IPS-20b (cell line): ENCODE results near the gene C3orf33.

ENCODE experiments used
- H3K27ac ChIP-seq: one replicate; pipeline ENCODE4 v1.5.1; 2013; ENCODE audit warnings: low read length
- H3K27me3 ChIP-seq: 2 replicates; pipeline ENCODE4 v1.6.1; 2013; ENCODE audit warnings: mild to moderate bottlenecking, low read length, inconsistent platforms; ENCODE audit not compliant: insufficient read depth
- H3K36me3 ChIP-seq: 2 replicates; pipeline ENCODE4 v1.6.1; 2013; ENCODE audit warnings: low read depth, mild to moderate bottlenecking, inconsistent platforms, low read length, moderate library complexity; ENCODE audit not compliant: insufficient read depth
- H3K4me1 ChIP-seq: 2 replicates; pipeline ENCODE4 v1.6.1; 2013; ENCODE audit warnings: mild to moderate bottlenecking, control low read depth, inconsistent platforms, low read length, moderate library complexity; ENCODE audit not compliant: insufficient read depth
- H3K4me3 ChIP-seq: 2 replicates; pipeline ENCODE4 v1.5.1; 2013; ENCODE audit warnings: mild to moderate bottlenecking, low read length, inconsistent platforms
- H3K9ac ChIP-seq: 2 replicates; pipeline ENCODE4 v1.6.1; 2013; ENCODE audit warnings: low read depth, mild to moderate bottlenecking, inconsistent platforms, low read length, moderate library complexity
- H3K9me3 ChIP-seq: 2 replicates; pipeline ENCODE4 v1.6.1; 2013; ENCODE audit warnings: mild to moderate bottlenecking, low read depth, low read length, inconsistent platforms; ENCODE audit not compliant: insufficient read depth

C3orf33 gene

DNA sequence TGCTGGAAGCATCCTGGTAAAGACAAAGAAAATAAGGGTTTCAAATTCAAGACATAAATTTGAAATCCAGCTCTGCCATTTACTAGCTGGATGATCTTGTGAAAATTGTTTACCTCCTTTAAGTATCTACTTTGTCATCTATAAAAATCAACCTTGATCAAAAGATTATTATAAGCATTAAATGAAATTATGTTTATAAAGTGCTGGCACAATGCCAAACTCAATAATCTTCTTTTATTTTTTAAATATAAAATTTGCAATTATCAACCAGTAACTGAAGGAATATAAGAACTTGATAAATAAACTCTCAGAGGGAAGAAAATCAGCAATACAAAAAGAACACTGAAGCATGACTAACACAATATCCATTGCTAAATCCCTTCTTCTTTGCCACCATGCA is 25.8 kb downstream of the C3orf33 start:
- H3K27me3 ChIP-seq: no peaks in the 10 kb centered on the region
- no peaks in the 10 kb centered on the region for H3K4me1 ChIP-seq
- H3K36me3 ChIP-seq: no peaks in the 10 kb centered on the region
- H3K27ac ChIP-seq: no peak overlapping the region
- no peak overlapping the region for H3K4me3 ChIP-seq
- H3K9me3 ChIP-seq: no peaks in the 10 kb centered on the region
- no peak overlapping the region for H3K9ac ChIP-seq

DNA sequence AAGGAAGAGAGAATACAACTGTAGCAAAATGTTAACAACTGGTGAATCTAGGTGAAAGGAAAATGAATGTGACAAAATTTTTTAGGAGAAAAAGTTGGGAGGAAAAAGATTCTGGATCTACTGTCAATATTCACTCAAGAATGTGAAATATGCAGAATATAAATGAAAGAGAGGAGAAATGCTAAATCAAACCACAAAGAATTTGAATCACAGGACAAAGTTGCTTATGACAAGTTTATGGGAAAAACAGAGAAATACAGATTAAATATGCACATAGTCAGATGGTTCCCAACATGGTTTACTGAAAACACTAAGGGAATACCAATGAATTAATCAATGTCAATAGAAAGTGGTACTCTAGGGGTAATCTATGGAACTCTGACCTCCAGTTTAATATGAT is 27.6 kb downstream of the C3orf33 start:
- H3K27me3 ChIP-seq: no peaks in the 10 kb centered on the region
- no peaks in the 10 kb centered on the region for H3K36me3 ChIP-seq
- no peak overlapping the region for H3K9ac ChIP-seq
- H3K9me3 ChIP-seq: no peaks in the 10 kb centered on the region
- H3K27ac ChIP-seq: no peak overlapping the region
- H3K4me1 ChIP-seq: no peaks in the 10 kb centered on the region
- H3K4me3 ChIP-seq: no peak overlapping the region

DNA sequence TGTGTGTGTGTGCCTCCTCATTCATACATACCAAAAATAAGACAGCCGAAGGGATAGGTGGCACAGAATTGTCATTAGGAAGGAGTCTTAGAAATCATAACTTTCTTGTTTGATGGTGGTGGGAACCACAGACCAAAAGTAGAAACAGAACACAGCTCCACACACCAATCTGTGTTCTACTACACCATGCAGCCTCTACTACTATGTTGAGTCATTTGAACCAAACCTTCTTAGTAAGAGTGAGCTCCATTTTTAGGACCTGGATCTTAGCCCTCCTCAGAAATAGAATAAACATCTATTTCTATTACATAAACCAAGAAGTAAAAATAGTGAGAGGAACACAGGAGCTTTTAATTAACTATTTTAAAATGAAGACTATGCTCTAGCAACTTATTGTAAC is 33.3 kb downstream of the C3orf33 start:
- H3K9ac ChIP-seq: no peak overlapping the region
- no peak overlapping the region for H3K27ac ChIP-seq
- H3K4me3 ChIP-seq: no peak overlapping the region
- H3K9me3 ChIP-seq: peaks cover 8% of the 10 kb centered on the region; the same call in 1 of the 2 replicates
- no peaks in the 10 kb centered on the region for H3K27me3 ChIP-seq
- H3K4me1 ChIP-seq: no peaks in the 10 kb centered on the region
- H3K36me3 ChIP-seq: 0 out of 2 replicates have a peak, but pooled peaks cover 9% of the 10 kb centered on the region

DNA sequence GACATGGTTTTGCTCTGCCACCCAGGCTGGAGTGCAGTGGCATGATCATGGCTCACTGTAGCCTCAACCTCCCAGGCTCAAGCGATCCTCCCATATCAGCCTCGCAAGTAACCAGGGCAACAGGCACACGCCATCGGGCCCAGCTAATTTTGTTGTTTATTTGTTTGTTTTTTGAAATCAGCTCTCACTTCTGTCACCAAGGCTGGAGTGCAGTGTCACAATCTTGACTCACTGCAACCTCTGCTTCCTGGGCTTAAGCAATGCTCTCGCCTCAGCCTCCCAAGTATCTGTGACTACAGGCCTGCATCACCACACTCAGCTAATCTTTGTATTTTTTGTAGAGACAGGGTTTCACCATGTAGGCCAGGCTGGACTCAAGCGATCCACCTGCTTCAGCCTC is 35.0 kb downstream of the C3orf33 start:
- H3K4me1 ChIP-seq: no peaks in the 10 kb centered on the region
- H3K27me3 ChIP-seq: no peaks in the 10 kb centered on the region
- H3K27ac ChIP-seq: no peak overlapping the region
- H3K36me3 ChIP-seq: 0 out of 2 replicates have a peak, but pooled peaks cover 9% of the 10 kb centered on the region
- no peak overlapping the region for H3K4me3 ChIP-seq
- no peak overlapping the region for H3K9ac ChIP-seq
- H3K9me3 ChIP-seq: peaks cover 8% of the 10 kb centered on the region; the same call in 1 of the 2 replicates

DNA sequence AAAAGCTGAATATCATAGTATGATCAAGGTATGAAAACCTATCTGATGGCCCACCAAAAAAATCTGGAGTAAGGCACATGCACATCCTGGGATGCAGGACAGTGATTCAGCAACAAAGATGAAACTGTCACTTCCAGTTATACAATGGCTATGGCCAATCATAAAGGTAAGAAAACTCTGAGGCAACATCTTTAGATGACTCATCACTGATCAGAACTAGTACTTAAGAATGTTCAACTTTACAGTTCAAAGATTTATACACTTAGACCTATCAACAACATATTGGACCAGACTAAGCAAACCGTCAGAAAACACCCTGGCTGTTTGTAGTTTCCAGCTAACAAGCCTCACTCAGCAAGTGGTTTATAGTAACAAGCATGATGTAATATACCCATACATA is 39.9 kb downstream of the C3orf33 start:
- Histone ChIP-seq H3K27ac (no peak overlapping the region), H3K9ac (no peak overlapping the region), H3K4me1 (no peaks in the 10 kb centered on the region), H3K9me3 (peaks cover 8% of the 10 kb centered on the region; the same call in 1 of the 2 replicates), H3K36me3 (0 out of 2 replicates have a peak, but pooled peaks cover 9% of the 10 kb centered on the region), H3K27me3 (no peaks in the 10 kb centered on the region), H3K4me3 (no peak overlapping the region)

DNA sequence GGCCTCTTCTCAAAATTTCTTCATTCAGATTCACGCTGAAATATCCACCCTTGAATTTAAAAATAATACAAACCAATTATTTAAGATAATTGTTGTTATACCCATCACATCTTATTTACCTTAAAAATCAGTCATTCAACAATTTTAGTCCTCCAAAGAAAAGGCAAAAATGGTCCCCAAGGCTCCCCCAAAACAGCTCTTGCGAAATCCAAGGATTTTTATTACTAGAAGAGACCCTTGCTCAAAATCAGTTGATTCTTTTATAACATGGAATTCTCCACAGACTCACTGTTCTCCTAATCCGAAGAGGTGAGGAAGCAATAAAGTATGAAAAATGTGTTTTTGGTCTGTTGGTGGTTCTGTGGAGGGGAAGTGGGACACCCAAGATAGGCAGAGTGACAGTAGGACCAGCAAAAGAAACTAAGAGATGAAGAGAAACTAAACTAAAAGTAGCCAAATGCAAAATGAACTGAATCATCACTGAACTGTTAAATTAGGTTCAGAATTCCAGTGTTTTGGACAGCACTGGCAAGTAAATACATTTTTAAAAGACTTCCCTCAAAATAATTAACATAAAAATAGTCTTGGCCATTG is 42.1 kb downstream of the C3orf33 start:
- H3K27me3 ChIP-seq: no peaks in the 10 kb centered on the region

DNA sequence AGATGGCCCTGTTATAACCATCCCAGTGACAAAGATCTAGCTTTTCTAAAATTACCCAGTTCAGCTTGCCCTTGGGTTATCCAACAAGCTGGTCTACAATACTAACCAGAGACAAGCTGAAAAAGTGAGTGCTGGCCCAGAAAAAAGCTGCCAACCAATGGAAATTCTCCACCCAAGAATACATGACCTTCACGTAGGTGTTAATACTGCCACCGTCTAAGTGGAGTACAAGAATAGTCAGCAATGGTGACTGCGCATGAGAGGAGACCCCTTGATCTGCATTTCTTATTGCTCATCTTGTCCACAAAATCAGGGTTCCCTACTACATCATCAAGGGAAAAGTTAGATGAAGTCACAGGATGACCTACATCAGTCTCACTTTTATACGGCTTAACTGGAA is 45.4 kb downstream of the C3orf33 start:
- no peaks in the 10 kb centered on the region for H3K27me3 ChIP-seq
- H3K36me3 ChIP-seq: no peaks in the 10 kb centered on the region
- H3K9me3 ChIP-seq: no peaks in the 10 kb centered on the region
- H3K4me3 ChIP-seq: no peak overlapping the region
- no peak overlapping the region for H3K27ac ChIP-seq
- H3K9ac ChIP-seq: no peak overlapping the region
- H3K4me1 ChIP-seq: no peaks in the 10 kb centered on the region

More for the DNA sequence above, 42.1 kb downstream of the C3orf33 start:
- Histone ChIP-seq H3K4me1 (no peaks in the 10 kb centered on the region), H3K27ac (no peak overlapping the region), H3K36me3 (no peaks in the 10 kb centered on the region), H3K9ac (no peak overlapping the region), H3K4me3 (no peak overlapping the region), H3K9me3 (no peaks in the 10 kb centered on the region)

DNA sequence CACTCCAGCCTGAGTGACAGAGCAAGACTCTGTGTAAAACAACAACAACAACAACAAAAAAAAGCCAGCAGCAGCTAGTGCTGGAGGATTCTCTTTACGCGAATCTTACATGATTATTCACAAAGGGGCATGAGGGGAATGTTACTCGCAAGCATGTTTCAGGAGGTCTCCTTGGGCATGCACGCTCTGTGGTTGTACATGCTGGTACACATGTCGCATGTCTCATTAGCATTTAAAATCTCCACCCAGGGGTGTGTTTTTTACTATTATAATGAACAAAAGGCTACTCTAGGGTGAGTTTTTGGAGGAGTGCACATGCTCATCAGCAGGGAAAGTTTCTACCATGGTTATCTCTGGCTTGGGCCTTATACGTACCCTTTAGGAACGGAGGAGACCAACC is 48.5 kb downstream of the C3orf33 start:
- no peaks in the 10 kb centered on the region for H3K9me3 ChIP-seq
- no peak overlapping the region for H3K4me3 ChIP-seq
- no peaks in the 10 kb centered on the region for H3K27me3 ChIP-seq
- H3K36me3 ChIP-seq: no peaks in the 10 kb centered on the region
- peaks cover 3% of the 10 kb centered on the region; the same call in 1 of the 2 replicates for H3K4me1 ChIP-seq
- H3K9ac ChIP-seq: no peak overlapping the region
- no peak overlapping the region for H3K27ac ChIP-seq

DNA sequence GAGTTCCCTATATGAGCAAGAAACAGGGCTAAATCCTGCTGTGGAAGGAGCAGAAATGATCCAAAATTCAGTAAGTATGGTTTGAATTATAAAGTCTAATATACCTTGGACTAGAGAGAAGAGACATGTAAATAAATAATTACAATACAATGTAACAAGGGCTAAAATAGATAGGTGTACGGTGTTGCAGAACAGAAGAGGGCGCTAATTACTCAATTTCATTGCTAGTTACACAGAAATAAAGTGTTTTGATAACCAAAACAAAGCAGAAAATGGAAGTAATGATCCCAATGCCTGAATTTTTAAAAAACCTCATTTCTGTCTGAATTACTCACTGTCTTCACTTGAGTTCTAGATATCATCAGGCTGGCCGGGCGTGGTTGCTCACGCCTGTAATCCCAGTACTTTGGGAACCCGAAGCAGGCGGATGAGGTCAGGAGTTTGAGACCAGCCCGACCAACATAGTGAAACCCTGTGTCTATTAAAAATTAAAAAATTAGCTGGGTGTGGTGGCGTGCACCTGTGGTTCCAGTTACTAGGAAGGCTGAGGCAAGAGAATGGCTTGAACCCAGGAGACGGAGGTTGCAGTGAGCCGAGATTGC is 52.9 kb downstream of the C3orf33 start:
- no peak overlapping the region for H3K9ac ChIP-seq
- no peak overlapping the region for H3K27ac ChIP-seq

DNA sequence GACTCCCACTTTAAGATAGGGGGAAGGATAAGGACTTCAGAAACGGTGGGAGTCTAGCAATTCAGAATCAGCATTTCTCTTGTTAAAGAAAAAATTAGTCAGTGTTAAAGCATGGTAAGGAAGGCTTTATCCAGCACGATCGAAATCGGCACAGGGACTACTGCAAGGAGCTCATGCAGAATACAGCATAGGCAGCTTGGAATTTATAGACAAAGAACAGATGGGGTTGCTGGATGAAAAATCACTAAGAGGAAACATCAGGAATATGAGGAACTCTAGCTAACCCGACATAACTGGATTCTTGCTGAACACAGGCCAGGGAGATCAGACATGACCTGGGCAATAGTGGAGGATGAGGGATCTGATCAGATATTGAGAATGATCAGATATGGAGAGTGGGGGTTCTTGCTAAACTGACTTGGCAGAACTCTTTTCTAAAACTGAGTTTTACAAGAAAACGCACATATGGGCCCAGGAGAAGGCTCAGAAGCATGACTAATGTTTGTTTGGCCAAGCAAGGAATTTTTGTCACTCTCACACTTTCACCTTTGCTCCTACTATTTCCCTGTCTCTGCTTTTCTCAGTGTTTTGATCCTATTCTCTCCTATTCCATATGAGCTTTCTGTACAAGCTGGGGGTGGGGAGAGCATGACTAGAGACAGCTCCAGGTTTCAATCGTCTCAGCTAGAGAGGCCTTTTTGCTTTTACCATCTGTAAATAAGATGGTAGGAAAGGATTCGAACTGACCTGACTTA is 57.3 kb downstream of the C3orf33 start:
- no peaks in the 10 kb centered on the region for H3K36me3 ChIP-seq
- H3K4me1 ChIP-seq: peaks cover 45% of the 10 kb centered on the region
- no peaks in the 10 kb centered on the region for H3K9me3 ChIP-seq
- no peak overlapping the region for H3K27ac ChIP-seq
- no peak overlapping the region for H3K4me3 ChIP-seq
- 0 out of 2 replicates have a peak overlapping the region, but pooled peaks have one; percentile 30 for H3K9ac ChIP-seq
- peaks cover 4% of the 10 kb centered on the region; the same call in 1 of the 2 replicates for H3K27me3 ChIP-seq

More for the DNA sequence above, 52.9 kb downstream of the C3orf33 start:
- no peaks in the 10 kb centered on the region for H3K36me3 ChIP-seq
- H3K4me3 ChIP-seq: no peak overlapping the region
- peaks cover 26% of the 10 kb centered on the region; the same call in 1 of the 2 replicates for H3K4me1 ChIP-seq
- H3K27me3 ChIP-seq: no peaks in the 10 kb centered on the region
- H3K9me3 ChIP-seq: no peaks in the 10 kb centered on the region

DNA sequence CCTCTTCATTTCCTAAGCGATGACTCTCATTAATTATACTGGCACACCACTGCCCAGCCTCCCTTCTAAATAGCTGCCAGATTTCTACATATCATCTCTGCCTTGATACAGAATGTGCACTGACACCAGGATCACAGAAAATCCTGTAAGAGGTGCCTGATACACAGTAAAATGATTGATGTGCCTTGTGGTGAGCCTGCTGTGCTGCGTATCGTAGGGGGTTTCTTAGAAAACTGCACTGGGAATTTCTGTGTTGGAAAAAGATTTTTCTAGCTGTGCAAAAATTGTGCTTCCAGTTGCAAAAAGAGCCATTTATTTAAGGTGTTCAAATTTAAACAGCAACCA is 58.2 kb downstream of the C3orf33 start:
- H3K4me3 ChIP-seq: peak overlapping the region; percentile 65
- peaks cover 4% of the 10 kb centered on the region; the same call in 1 of the 2 replicates for H3K27me3 ChIP-seq
- H3K9ac ChIP-seq: peak overlapping the region; percentile 56; the same call in 1 of the 2 replicates
- H3K9me3 ChIP-seq: no peaks in the 10 kb centered on the region
- no peaks in the 10 kb centered on the region for H3K36me3 ChIP-seq
- no peak overlapping the region for H3K27ac ChIP-seq
- peaks cover 45% of the 10 kb centered on the region for H3K4me1 ChIP-seq
